ENCODE results near the gene PFKL. TPM values are rescaled to one million over a fixed set of nuclear protein-coding genes. Genes with fewer than 3 reads are reported as not detected.

The PFKL gene
- polyA plus RNA-seq, 1 donor (not counting 4 experiments of a cell fraction or from before 2014, with no cell fraction given), result 46.6 TPM

DNA sequence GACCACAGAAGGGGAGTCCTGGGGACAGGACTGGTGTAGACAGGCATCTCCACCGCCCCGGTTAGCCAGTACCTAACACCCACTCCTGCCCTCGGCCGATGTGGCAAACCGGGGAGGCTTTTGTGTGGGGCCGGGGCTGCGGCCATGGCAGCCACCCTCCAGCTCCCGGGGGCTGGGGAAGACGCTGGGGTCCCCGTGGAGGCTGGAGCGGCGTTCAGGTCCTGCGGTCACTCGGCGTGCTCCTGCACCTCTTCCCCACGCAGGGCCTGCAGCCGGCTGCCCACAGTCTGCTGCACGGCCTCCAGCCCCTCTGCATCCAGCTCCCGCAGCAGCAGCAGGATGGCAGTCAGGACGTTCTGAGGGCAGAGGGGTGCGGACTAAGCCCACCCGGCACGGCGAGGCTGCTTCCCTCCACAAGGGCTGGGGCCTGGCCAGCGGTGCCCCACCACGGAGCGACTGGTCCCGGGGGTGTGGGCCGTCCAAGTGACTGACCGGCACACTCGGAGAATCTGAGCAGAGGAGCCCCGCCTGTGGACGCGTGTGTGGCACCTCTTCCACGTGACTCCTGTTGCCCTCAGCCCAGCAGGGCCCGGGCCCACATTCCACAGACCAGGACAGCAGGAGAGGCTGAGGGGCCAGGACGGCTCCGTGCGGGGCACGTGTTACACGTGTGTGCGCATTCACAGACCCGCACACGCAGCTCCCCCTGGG is 30.3 kb downstream of the PFKL start:
- H2AFZ ChIP-seq (ENCODE audit: control insufficient read depth, low read length), result no peak overlapping the region
- H3K9me3 ChIP-seq (ENCODE audit: control insufficient read depth, low read depth, low read length), result no peaks in the 10 kb centered on the region
- TF ChIP-seq EZH2 (IDR thresholded peaks at IDR 0.05; ENCODE audit: low read length), result no peak
- TF ChIP-seq, protein P1, sequence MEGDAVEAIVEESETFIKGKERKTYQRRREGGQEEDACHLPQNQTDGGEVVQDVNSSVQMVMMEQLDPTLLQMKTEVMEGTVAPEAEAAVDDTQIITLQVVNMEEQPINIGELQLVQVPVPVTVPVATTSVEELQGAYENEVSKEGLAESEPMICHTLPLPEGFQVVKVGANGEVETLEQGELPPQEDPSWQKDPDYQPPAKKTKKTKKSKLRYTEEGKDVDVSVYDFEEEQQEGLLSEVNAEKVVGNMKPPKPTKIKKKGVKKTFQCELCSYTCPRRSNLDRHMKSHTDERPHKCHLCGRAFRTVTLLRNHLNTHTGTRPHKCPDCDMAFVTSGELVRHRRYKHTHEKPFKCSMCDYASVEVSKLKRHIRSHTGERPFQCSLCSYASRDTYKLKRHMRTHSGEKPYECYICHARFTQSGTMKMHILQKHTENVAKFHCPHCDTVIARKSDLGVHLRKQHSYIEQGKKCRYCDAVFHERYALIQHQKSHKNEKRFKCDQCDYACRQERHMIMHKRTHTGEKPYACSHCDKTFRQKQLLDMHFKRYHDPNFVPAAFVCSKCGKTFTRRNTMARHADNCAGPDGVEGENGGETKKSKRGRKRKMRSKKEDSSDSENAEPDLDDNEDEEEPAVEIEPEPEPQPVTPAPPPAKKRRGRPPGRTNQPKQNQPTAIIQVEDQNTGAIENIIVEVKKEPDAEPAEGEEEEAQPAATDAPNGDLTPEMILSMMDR (optimal IDR thresholded peaks at IDR 0.05 in 1 of 3, IDR thresholded peaks at IDR 0.05 in 1 of 3, conservative IDR thresholded peaks at IDR 0.05 in 1 of 3; ENCODE audit: extremely low read depth in 1 of 3, insufficient read depth in 2 of 3, low read length in 3 of 3), result no peak
- H3K4me3 ChIP-seq (ENCODE audit: control insufficient read depth in 2 of 3, extremely low read depth in 1 of 3, insufficient read depth in 2 of 3, low read depth in 1 of 3, low read length in 3 of 3), result no peak overlapping the region
- H3K4me2 ChIP-seq (ENCODE audit: control insufficient read depth, extremely low read depth, insufficient read depth, low read depth, low read length), result no peak overlapping the region
- no peak overlapping the region for H3K9ac ChIP-seq (ENCODE audit: control insufficient read depth, extremely low read depth, insufficient read depth, low read length)
- no peak overlapping the region for H3K27ac ChIP-seq (ENCODE audit: control insufficient read depth, insufficient read depth, low read length)
- peaks cover 2 to 7% of the 10 kb centered on the region in 2 experiments for H3K36me3 ChIP-seq (ENCODE audit: control insufficient read depth in 2 of 2, extremely low read depth in 1 of 2, insufficient read depth in 2 of 2, low read length in 2 of 2)
- H3K79me2 ChIP-seq (ENCODE audit: control insufficient read depth, insufficient read depth, low read length), result no peaks in the 10 kb centered on the region
- H3K27me3 ChIP-seq (ENCODE audit: control insufficient read depth, extremely low read depth, insufficient read depth, low read length), result no peaks in the 10 kb centered on the region
- no peak for FAIRE-seq
- dilution Hi-C loops (cut with MboI; ENCODE audit: extremely low pct_ligation_motif_present, low sequenced_read_pairs), result no loop called here
- DNase-seq (ENCODE audit: low read depth, low spot score), result no peak
- H3K9me1 ChIP-seq (ENCODE audit: control insufficient read depth, extremely low read depth, insufficient read depth, low read length), result no peaks in the 10 kb centered on the region
- no peaks in the 10 kb centered on the region for H3K4me1 ChIP-seq (ENCODE audit: control insufficient read depth, extremely low read depth, insufficient read depth, low read length)
- no peaks in the 10 kb centered on the region for H4K20me1 ChIP-seq (ENCODE audit: control insufficient read depth, extremely low read depth, insufficient read depth, low read length)

DNA sequence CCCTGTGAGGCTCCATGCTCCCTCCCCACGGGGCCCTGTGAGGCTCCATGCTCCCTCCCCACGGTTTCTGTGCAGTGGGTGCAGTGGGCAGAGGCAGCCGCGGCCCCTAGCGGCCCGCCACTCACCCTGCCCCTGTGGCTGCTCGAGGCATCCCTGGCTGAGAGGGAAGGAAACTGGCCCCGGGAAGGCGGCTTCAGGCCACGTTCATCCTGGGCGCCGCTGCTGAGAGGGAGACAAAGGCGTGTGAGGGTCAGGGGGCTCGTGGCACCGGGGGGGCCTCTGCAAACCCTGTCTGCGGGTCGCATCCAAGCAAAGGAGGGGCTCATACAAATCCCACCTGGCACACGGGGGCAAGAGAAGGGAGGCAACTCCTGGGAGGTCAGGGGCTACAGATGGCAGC is 30.8 kb downstream of the PFKL start:
- Histone ChIP-seq H3K79me2 (ENCODE audit: control insufficient read depth, insufficient read depth, low read length) (no peaks in the 10 kb centered on the region), H2AFZ (ENCODE audit: control insufficient read depth, low read length) (no peak overlapping the region), H3K9ac (ENCODE audit: control insufficient read depth, extremely low read depth, insufficient read depth, low read length) (no peak overlapping the region), H3K4me2 (ENCODE audit: control insufficient read depth, extremely low read depth, insufficient read depth, low read depth, low read length) (no peak overlapping the region), H4K20me1 (ENCODE audit: control insufficient read depth, extremely low read depth, insufficient read depth, low read length) (no peaks in the 10 kb centered on the region), H3K27me3 (ENCODE audit: control insufficient read depth, extremely low read depth, insufficient read depth, low read length) (no peaks in the 10 kb centered on the region), H3K4me1 (ENCODE audit: control insufficient read depth, extremely low read depth, insufficient read depth, low read length) (no peaks in the 10 kb centered on the region), H3K27ac (ENCODE audit: control insufficient read depth, insufficient read depth, low read length) (no peak overlapping the region), H3K4me3 (ENCODE audit: control insufficient read depth in 2 of 3, extremely low read depth in 1 of 3, insufficient read depth in 2 of 3, low read depth in 1 of 3, low read length in 3 of 3) (no peak overlapping the region), H3K36me3 (ENCODE audit: control insufficient read depth in 2 of 2, extremely low read depth in 1 of 2, insufficient read depth in 2 of 2, low read length in 2 of 2) (peaks cover 2 to 3% of the 10 kb centered on the region in 2 experiments), H3K9me1 (ENCODE audit: control insufficient read depth, extremely low read depth, insufficient read depth, low read length) (no peaks in the 10 kb centered on the region), H3K9me3 (ENCODE audit: control insufficient read depth, low read depth, low read length) (no peaks in the 10 kb centered on the region)
- DNase-seq (ENCODE audit: low read depth, low spot score) (no peak), FAIRE-seq (no peak)
- TF ChIP-seq, protein P1 (optimal IDR thresholded peaks at IDR 0.05 in 1 of 3, IDR thresholded peaks at IDR 0.05 in 1 of 3, conservative IDR thresholded peaks at IDR 0.05 in 1 of 3; ENCODE audit: extremely low read depth in 1 of 3, insufficient read depth in 2 of 3, low read length in 3 of 3), result no peak
- no peak for TF ChIP-seq EZH2 (IDR thresholded peaks at IDR 0.05; ENCODE audit: low read length)
- dilution Hi-C loops (cut with MboI; ENCODE audit: extremely low pct_ligation_motif_present, low sequenced_read_pairs), result no loop called here

All from keratinocyte (primary cell).